ENCODE measurements around the gene HIPK3. TPM values are rescaled to one million over a fixed set of nuclear protein-coding genes. Genes with fewer than 3 reads are reported as not detected.
"Not testable (repeated sequence)": the region's sequence is repeated elsewhere in the genome, so short reads cannot be mapped to it uniquely, and the experiment has no call there.

HIPK3 gene
- total RNA-seq, 1 donor from 2014 or later = 78.5 TPM

GRCh38 chr11:33234397-33235190, 22.6 kb upstream of the HIPK3 start:
- Histone ChIP-seq H3K27ac (ENCODE audit: low read depth, low read length) (no peak overlapping the region), H3K27me3 (ENCODE audit: insufficient read depth, low read length) (no peaks in the 10 kb centered on the region), H3K4me3 (ENCODE audit: insufficient read depth, low read depth, low read length) (no peak overlapping the region), H3K9ac (ENCODE audit: low read length) (no peak overlapping the region), H2AFZ (ENCODE audit: low read depth, low read length) (peak overlapping the region; percentile 3), H3K4me2 (ENCODE audit: low read length) (no peak overlapping the region), H3K79me2 (ENCODE audit: insufficient read depth, low read length) (no peaks in the 10 kb centered on the region), H3K36me3 (ENCODE audit: insufficient read depth, low read length) (no peaks in the 10 kb centered on the region), H3K4me1 (ENCODE audit: insufficient read depth, low read length) (no peaks in the 10 kb centered on the region), H4K20me1 (ENCODE audit: insufficient read depth, low read length) (no peaks in the 10 kb centered on the region), H3K9me3 (ENCODE audit: insufficient read depth, low read depth, low read length) (no peaks in the 10 kb centered on the region)
- Mint-ChIP-seq H3K4me1 (ENCODE audit: low read depth, unreplicated experiment) (peaks cover 3% of the 10 kb centered on the region), H3K27me3 (ENCODE audit: low read depth, unreplicated experiment) (no peaks in the 10 kb centered on the region), H3K27ac (ENCODE audit: unreplicated experiment) (no peak overlapping the region), H3K36me3 (ENCODE audit: low read depth, unreplicated experiment) (no peaks in the 10 kb centered on the region), H3K4me3 (ENCODE audit: unreplicated experiment) (no peak overlapping the region), H3K9me3 (ENCODE audit: unreplicated experiment) (no peaks in the 10 kb centered on the region)
- FAIRE-seq = no peak
- DNase-seq (ENCODE audit: low read depth) = no peak
- TF ChIP-seq EZH2 (IDR thresholded peaks at IDR 0.05; ENCODE audit: insufficient read depth, low read length) (no peak), CTCF (IDR thresholded peaks at IDR 0.05; ENCODE audit: insufficient read depth, low read depth, low read length) (no peak)

GRCh38 chr11:33237039-33237597, 20.1 kb upstream of the HIPK3 start:
- DNase-seq (ENCODE audit: low read depth) (no peak), FAIRE-seq (no peak)
- Histone ChIP-seq H3K4me3 (ENCODE audit: insufficient read depth, low read depth, low read length) (no peak overlapping the region), H3K9ac (ENCODE audit: low read length) (no peak overlapping the region), H3K79me2 (ENCODE audit: insufficient read depth, low read length) (no peaks in the 10 kb centered on the region), H3K27me3 (ENCODE audit: insufficient read depth, low read length) (no peaks in the 10 kb centered on the region), H4K20me1 (ENCODE audit: insufficient read depth, low read length) (no peaks in the 10 kb centered on the region), H3K9me3 (ENCODE audit: insufficient read depth, low read depth, low read length) (no peaks in the 10 kb centered on the region), H3K36me3 (ENCODE audit: insufficient read depth, low read length) (no peaks in the 10 kb centered on the region), H3K4me2 (ENCODE audit: low read length) (no peak overlapping the region), H3K4me1 (ENCODE audit: insufficient read depth, low read length) (no peaks in the 10 kb centered on the region), H2AFZ (ENCODE audit: low read depth, low read length) (no peak overlapping the region), H3K27ac (ENCODE audit: low read depth, low read length) (no peak overlapping the region)
- no peaks in the 10 kb centered on the region for H3K27me3 Mint-ChIP-seq (ENCODE audit: low read depth, unreplicated experiment)
- TF ChIP-seq CTCF (IDR thresholded peaks at IDR 0.05; ENCODE audit: insufficient read depth, low read depth, low read length) (no peak), EZH2 (IDR thresholded peaks at IDR 0.05; ENCODE audit: insufficient read depth, low read length) (no peak)
- no peak overlapping the region for H3K4me3 Mint-ChIP-seq (ENCODE audit: unreplicated experiment)
- H3K27ac Mint-ChIP-seq (ENCODE audit: unreplicated experiment) = no peak overlapping the region
- H3K4me1 Mint-ChIP-seq (ENCODE audit: low read depth, unreplicated experiment) = peaks cover 3% of the 10 kb centered on the region
- no peaks in the 10 kb centered on the region for H3K36me3 Mint-ChIP-seq (ENCODE audit: low read depth, unreplicated experiment)
- no peaks in the 10 kb centered on the region for H3K9me3 Mint-ChIP-seq (ENCODE audit: unreplicated experiment)

GRCh38 chr11:33242575-33242974, 14.6 kb upstream of the HIPK3 start:
- DNase-seq (ENCODE audit: low read depth) (no peak), FAIRE-seq (no peak)
- TF ChIP-seq CTCF (IDR thresholded peaks at IDR 0.05; ENCODE audit: insufficient read depth, low read depth, low read length) (no peak), EZH2 (IDR thresholded peaks at IDR 0.05; ENCODE audit: insufficient read depth, low read length) (no peak)
- no peaks in the 10 kb centered on the region for H3K9me3 ChIP-seq (ENCODE audit: insufficient read depth, low read depth, low read length)
- H3K36me3 Mint-ChIP-seq (ENCODE audit: low read depth, unreplicated experiment) = peaks cover 3% of the 10 kb centered on the region
- H3K9ac ChIP-seq (ENCODE audit: low read length) = no peak overlapping the region
- no peaks in the 10 kb centered on the region for H3K27me3 ChIP-seq (ENCODE audit: insufficient read depth, low read length)
- no peak overlapping the region for H3K27ac Mint-ChIP-seq (ENCODE audit: unreplicated experiment)
- H3K4me2 ChIP-seq (ENCODE audit: low read length) = no peak overlapping the region
- peaks cover 6% of the 10 kb centered on the region for H3K9me3 Mint-ChIP-seq (ENCODE audit: unreplicated experiment)
- no peak overlapping the region for H3K4me3 Mint-ChIP-seq (ENCODE audit: unreplicated experiment)
- H4K20me1 ChIP-seq (ENCODE audit: insufficient read depth, low read length) = no peaks in the 10 kb centered on the region
- no peak overlapping the region for H2AFZ ChIP-seq (ENCODE audit: low read depth, low read length)
- no peaks in the 10 kb centered on the region for H3K79me2 ChIP-seq (ENCODE audit: insufficient read depth, low read length)
- no peaks in the 10 kb centered on the region for H3K27me3 Mint-ChIP-seq (ENCODE audit: low read depth, unreplicated experiment)
- no peaks in the 10 kb centered on the region for H3K4me1 ChIP-seq (ENCODE audit: insufficient read depth, low read length)
- no peaks in the 10 kb centered on the region for H3K4me1 Mint-ChIP-seq (ENCODE audit: low read depth, unreplicated experiment)
- H3K36me3 ChIP-seq (ENCODE audit: insufficient read depth, low read length) = no peaks in the 10 kb centered on the region
- H3K4me3 ChIP-seq (ENCODE audit: insufficient read depth, low read depth, low read length) = no peak overlapping the region
- no peak overlapping the region for H3K27ac ChIP-seq (ENCODE audit: low read depth, low read length)

GRCh38 chr11:33243654-33244053, 13.5 kb upstream of the HIPK3 start:
- H3K4me2 ChIP-seq (ENCODE audit: low read length); H3K27ac Mint-ChIP-seq (ENCODE audit: unreplicated experiment); H3K9me3 ChIP-seq (ENCODE audit: insufficient read depth, low read depth, low read length); H3K4me3 Mint-ChIP-seq (ENCODE audit: unreplicated experiment); H3K36me3 Mint-ChIP-seq (ENCODE audit: low read depth, unreplicated experiment); H2AFZ ChIP-seq (ENCODE audit: low read depth, low read length); H3K9me3 Mint-ChIP-seq (ENCODE audit: unreplicated experiment); H3K4me1 Mint-ChIP-seq (ENCODE audit: low read depth, unreplicated experiment); H3K27me3 ChIP-seq (ENCODE audit: insufficient read depth, low read length); FAIRE-seq; H4K20me1 ChIP-seq (ENCODE audit: insufficient read depth, low read length); H3K9ac ChIP-seq (ENCODE audit: low read length); H3K27ac ChIP-seq (ENCODE audit: low read depth, low read length); H3K4me1 ChIP-seq (ENCODE audit: insufficient read depth, low read length); DNase-seq (ENCODE audit: low read depth); H3K27me3 Mint-ChIP-seq (ENCODE audit: low read depth, unreplicated experiment); H3K79me2 ChIP-seq (ENCODE audit: insufficient read depth, low read length); H3K4me3 ChIP-seq (ENCODE audit: insufficient read depth, low read depth, low read length); H3K36me3 ChIP-seq (ENCODE audit: insufficient read depth, low read length): not testable (repeated sequence)
